Measurements from ENCODE around the gene FCRL5. TPM values are rescaled to one million over a fixed set of nuclear protein-coding genes. Genes with fewer than 3 reads are reported as not detected.

The FCRL5 gene
- total RNA-seq, result under 1 TPM in 1 of 2 donors, not detected in 1; 0.16 TPM

- Histone ChIP-seq H3K36me3 (no peaks in the 10 kb centered on the region), H3K27ac (no peak within 1 kb of the TSS), H3K9me3 (no peaks in the 10 kb centered on the region), H3K4me1 (no peaks in the 10 kb centered on the region), H3K27me3 (no peaks in the 10 kb centered on the region), H3K4me3 (no peak within 1 kb of the TSS)
- no peak for TF ChIP-seq CTCF (IDR thresholded peaks at IDR 0.05)
- DNase-seq (ENCODE audit: low spot score), result no peak
Measured at GRCh38 chr1:157551694-157552693, at the start of gene FCRL5. Gene FCRL5 (minus strand): TSS chr1:157552515. CDS start chr1:157552362, 153 bp downstream.

DNA sequence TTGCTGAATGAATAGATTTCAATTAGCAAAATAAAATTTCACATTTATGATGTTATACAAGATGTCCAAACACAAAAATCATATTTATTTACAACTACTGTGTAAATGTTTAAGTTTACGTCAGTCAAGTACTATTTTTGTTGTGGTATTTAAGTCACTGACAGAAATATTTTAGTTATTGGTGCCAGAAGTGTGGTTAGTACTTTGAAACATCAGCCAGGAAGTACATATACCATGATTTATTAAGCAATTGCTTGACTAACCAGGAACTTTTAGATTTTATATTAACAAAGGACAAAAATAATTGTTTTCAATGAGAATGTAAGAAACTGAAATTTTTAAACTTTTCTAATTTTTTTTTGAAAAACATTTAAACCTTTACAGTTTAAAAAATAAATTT, 47.9 kb upstream of the FCRL5 start:
- no peak for TF ChIP-seq CTCF (IDR thresholded peaks at IDR 0.05)
- H3K9me3 ChIP-seq, result no peaks in the 10 kb centered on the region
- H3K27me3 ChIP-seq, result no peaks in the 10 kb centered on the region
- H3K4me3 ChIP-seq, result no peak overlapping the region
- no peaks in the 10 kb centered on the region for H3K36me3 ChIP-seq
- no peak overlapping the region for H3K27ac ChIP-seq
- no peaks in the 10 kb centered on the region for H3K4me1 ChIP-seq
- no peak for DNase-seq (ENCODE audit: low spot score)

DNA sequence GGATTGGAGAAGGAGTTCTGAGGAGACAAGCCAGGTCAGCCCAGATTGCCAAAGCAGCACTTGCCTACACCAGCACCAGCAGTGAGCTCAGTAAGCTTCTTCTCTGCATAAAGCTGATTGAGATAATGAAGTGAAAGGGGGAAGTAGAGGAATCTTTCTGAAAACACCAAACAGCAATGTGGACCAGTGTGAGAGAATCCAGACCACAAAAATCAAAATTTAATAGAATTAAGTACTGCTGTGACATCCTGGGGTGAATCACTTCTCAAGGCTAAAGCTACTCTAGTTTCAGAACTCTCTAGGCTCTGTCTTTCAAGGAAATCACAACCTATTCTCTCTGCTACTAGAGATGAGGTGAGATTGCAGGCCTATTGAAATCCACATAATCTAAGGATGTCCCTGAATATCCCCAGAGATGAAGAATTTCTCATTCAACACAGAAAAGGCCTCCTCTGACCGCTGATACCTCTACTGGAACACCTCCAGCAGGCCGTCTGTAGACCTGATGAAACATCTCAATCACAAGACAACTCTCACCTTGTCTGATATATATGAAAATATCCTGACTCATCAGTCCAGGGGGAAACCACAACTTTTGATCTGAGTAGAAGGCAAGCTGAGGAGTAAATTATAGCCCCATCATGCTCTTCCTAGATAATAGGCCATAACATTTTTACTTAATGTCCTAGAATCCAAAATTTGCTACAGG, 45.8 kb upstream of the FCRL5 start, which contains the start of gene FCRL4:
TSS of gene FCRL4 (minus strand) at position 127 of the 709 bp plus-strand sequence. CDS start 141 bp downstream, outside the sequence.
- Histone ChIP-seq H3K9me3 (no peaks in the 10 kb centered on the region), H3K4me3 (no peak within 1 kb of the TSS)
- DNase-seq (ENCODE audit: low spot score), result no peak

DNA sequence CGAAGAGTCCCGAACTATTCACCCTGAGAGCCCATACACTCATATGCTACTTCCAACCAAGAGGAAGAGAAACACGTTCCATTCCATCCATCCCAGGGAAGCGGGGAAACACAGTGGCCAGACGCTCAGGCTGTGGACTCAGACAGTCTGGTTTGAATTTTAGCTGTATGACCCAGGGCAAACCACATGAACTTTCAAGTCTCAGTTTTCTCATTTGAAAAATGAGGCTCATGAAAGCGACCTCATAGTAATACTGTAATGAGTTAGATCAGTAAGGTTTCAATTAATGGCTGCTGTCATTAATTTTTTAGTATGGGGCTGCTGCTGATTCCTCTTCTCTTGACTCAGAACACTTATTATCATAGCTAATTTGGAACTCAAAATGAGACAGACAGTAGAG, 44.1 kb upstream of the FCRL5 start:
- H3K27me3 ChIP-seq, result no peaks in the 10 kb centered on the region
- H3K9me3 ChIP-seq, result no peaks in the 10 kb centered on the region
- no peak for TF ChIP-seq CTCF (IDR thresholded peaks at IDR 0.05)
- H3K27ac ChIP-seq, result no peak overlapping the region
- no peak overlapping the region for H3K4me3 ChIP-seq
- no peak for DNase-seq (ENCODE audit: low spot score)
- H3K36me3 ChIP-seq, result no peaks in the 10 kb centered on the region
- no peaks in the 10 kb centered on the region for H3K4me1 ChIP-seq

More for the DNA sequence above, 45.8 kb upstream of the FCRL5 start, which contains the start of gene FCRL4:
- Histone ChIP-seq H3K4me1 (no peaks in the 10 kb centered on the region), H3K27me3 (no peaks in the 10 kb centered on the region), H3K36me3 (no peaks in the 10 kb centered on the region), H3K27ac (no peak within 1 kb of the TSS)
- no peak for TF ChIP-seq CTCF (IDR thresholded peaks at IDR 0.05)

DNA sequence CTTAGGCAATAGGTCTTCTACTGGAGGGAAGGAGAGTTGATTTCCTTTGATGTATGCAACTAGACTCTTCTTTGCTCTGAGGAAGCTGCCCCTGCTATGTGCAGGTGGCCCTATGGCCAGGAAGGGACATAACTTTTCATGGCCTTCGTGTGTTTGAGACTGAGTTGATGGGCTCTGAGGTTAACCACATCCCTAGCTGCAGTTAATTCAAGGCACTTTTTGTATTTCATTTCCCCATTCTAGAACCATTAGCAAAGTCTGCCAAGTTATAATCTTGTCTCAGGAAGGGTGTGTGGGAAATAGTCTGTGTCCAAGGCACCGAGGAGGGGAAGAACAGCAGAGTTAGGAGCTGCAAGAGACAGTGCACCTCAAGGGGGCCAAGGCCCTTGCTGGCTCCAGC, 43.0 kb upstream of the FCRL5 start:
- DNase-seq (ENCODE audit: low spot score), result no peak
- no peaks in the 10 kb centered on the region for H3K27me3 ChIP-seq
- no peaks in the 10 kb centered on the region for H3K9me3 ChIP-seq
- H3K36me3 ChIP-seq, result no peaks in the 10 kb centered on the region
- no peak overlapping the region for H3K4me3 ChIP-seq
- H3K4me1 ChIP-seq, result no peaks in the 10 kb centered on the region
- no peak for TF ChIP-seq CTCF (IDR thresholded peaks at IDR 0.05)
- no peak overlapping the region for H3K27ac ChIP-seq

All from right atrium auricular region (tissue), 2 donors.